Activated CD8-positive, alpha-beta memory T cell treated with anti-CD3 and anti-CD28 coated beads, Interleukin-2, amount 50 U/mL, for 4 hours (primary cell): ENCODE results near the gene EDN3.

ENCODE experiments used
- DNase-seq: peaks from one replicate; pipeline ENCODE4 v3.0.0-alpha.2; 2020

The EDN3 gene

DNA sequence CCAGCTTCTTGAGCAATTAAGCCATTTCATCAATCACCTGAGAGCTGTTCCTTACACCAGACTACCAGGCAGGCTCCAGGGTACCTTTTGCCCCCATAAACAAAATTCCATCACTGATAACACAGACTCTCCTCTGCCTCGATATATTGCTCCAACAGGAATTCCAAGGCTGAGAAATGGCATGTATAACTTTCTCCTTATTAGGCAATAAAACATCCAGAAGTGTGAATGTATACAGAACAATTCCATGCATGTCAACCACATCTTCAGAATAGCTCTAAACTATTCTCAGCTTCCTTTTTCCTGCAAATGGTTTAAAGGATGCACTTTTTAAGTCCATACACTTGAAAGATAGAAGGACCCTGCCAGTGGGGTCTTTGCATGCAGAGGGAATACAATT lies 73.8 kb downstream of the EDN3 start:
- no peak for DNase-seq

DNA sequence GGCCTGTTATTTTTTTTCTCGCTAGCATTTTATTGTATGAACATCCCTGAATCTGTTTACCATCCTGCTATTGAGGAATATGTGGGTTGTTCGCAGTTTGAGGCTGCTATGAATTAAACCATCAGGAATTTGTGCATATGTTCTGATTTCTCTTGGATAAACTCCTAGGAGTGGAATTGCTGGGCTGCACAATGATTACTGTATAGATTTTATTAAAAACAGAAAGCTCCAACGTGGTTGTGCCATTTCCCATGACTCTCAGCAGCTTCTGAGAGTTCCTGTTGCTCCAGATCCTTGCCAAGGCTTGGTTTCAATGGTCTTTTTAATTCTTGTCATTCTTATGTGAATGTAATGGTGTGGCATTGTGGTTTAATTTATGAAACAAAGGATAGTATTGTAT lies 75.1 kb downstream of the EDN3 start:
- DNase-seq: no peak
